Measurements from ENCODE around the gene OR9I1. TPM values are rescaled to one million over a fixed set of nuclear protein-coding genes. Genes with fewer than 3 reads are reported as not detected.

The OR9I1 gene
- total RNA-seq, 2 donors from 2014 or later, result not detected

GRCh38 chr11:58142761-58143160 lies 17.4 kb upstream of the OR9I1 start:
- no peak for DNase-seq
- TF ChIP-seq CTCF (IDR thresholded peaks at IDR 0.05), result no peak
- Histone ChIP-seq H3K4me1 (no peaks in the 10 kb centered on the region), H3K9ac (ENCODE audit: low read depth in 2 of 2, low read length in 2 of 2) (no peak overlapping the region), H3K9me3 (no peaks in the 10 kb centered on the region), H3K36me3 (no peaks in the 10 kb centered on the region), H3K4me3 (no peak overlapping the region), H3K27ac (no peak overlapping the region), H3K27me3 (no peaks in the 10 kb centered on the region)
- intact Hi-C loops (cut with DNase I), result no loop called here

DNA sequence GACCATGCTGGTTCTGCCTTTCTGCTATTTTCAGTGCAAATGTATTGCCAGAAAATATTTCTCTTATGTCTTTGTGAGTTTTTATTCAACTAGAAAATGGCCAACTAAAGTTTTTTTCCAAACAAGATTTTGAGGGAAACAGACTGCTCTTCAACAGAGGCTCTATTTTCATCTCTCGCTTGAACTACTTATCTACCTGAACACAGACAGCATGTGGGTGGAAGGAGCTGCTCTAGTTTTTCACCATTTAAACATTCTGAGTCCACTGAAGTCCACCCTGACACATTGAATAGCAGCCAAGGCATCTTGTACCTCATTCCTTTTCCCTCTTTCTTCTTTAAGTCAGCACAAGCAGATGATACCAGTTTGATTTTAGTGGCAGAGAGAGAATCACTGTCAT lies 9.8 kb upstream of the OR9I1 start:
- H3K4me3 ChIP-seq, result no peak overlapping the region
- H3K36me3 ChIP-seq, result no peaks in the 10 kb centered on the region
- intact Hi-C loops (cut with DNase I), result loop anchor here (10.0 kb wide), 1 partner anchor 150 kb away; no protein-coding TSS in a partner anchor
- H3K4me1 ChIP-seq, result no peaks in the 10 kb centered on the region
- no peak for DNase-seq
- no peak for TF ChIP-seq CTCF (IDR thresholded peaks at IDR 0.05)
- no peaks in the 10 kb centered on the region for H3K27me3 ChIP-seq
- H3K27ac ChIP-seq, result no peak overlapping the region
- H3K9me3 ChIP-seq, result no peaks in the 10 kb centered on the region
- H3K9ac ChIP-seq (ENCODE audit: low read depth in 2 of 2, low read length in 2 of 2), result no peak overlapping the region

GRCh38 chr11:58134151-58134550 lies 8.8 kb upstream of the OR9I1 start:
- Histone ChIP-seq H3K36me3 (no peaks in the 10 kb centered on the region), H3K4me1 (no peaks in the 10 kb centered on the region), H3K27me3 (no peaks in the 10 kb centered on the region), H3K9ac (ENCODE audit: low read depth in 2 of 2, low read length in 2 of 2) (no peak overlapping the region), H3K27ac (no peak overlapping the region), H3K4me3 (no peak overlapping the region), H3K9me3 (no peaks in the 10 kb centered on the region)
- TF ChIP-seq CTCF (IDR thresholded peaks at IDR 0.05), result no peak
- DNase-seq, result no peak
- intact Hi-C loops (cut with DNase I), result loop anchor here (10.0 kb wide), 1 partner anchor 151 kb away; no protein-coding TSS in a partner anchor

- Histone ChIP-seq H3K27me3 (no peaks in the 10 kb centered on the region), H3K4me3 (no peak overlapping the region), H3K36me3 (no peaks in the 10 kb centered on the region), H3K4me1 (no peaks in the 10 kb centered on the region), H3K9ac (ENCODE audit: low read depth in 2 of 2, low read length in 2 of 2) (no peak overlapping the region), H3K27ac (no peak overlapping the region), H3K9me3 (no peaks in the 10 kb centered on the region)
- intact Hi-C loops (cut with DNase I), result loop anchor here (10.0 kb wide), 1 partner anchor 151 kb away; no protein-coding TSS in a partner anchor
- TF ChIP-seq CTCF (IDR thresholded peaks at IDR 0.05), result no peak
- DNase-seq, result no peak
Observed at GRCh38 chr11:58133309-58134076, 8.2 kb upstream of the OR9I1 start.

GRCh38 chr11:58127350-58127749 lies 2.0 kb upstream of the OR9I1 start:
- Histone ChIP-seq H3K27ac (no peak overlapping the region), H3K9me3 (no peaks in the 10 kb centered on the region), H3K27me3 (no peaks in the 10 kb centered on the region), H3K9ac (ENCODE audit: low read depth in 2 of 2, low read length in 2 of 2) (no peak overlapping the region), H3K4me3 (no peak overlapping the region), H3K36me3 (no peaks in the 10 kb centered on the region), H3K4me1 (no peaks in the 10 kb centered on the region)
- no peak for DNase-seq
- intact Hi-C loops (cut with DNase I), result no loop called here
- TF ChIP-seq CTCF (IDR thresholded peaks at IDR 0.05), result no peak
